HepG2 (cell line): ENCODE measurements around the gene S100A6.

Source experiments
- HMGA1 ChIP-seq: sonication (generic); formaldehyde crosslinking; conservative IDR thresholded peaks from 2 replicates; pipeline ENCODE4 v1.4.0; 2020; ENCODE audit warnings: missing genetic modification reagents
- KDM1A ChIP-seq: IDR thresholded peaks from 2 replicates; pipeline ENCODE4 v1.6.1; 2016; ENCODE audit warnings: missing compliant biosample characterization
- RFX5 ChIP-seq: IDR thresholded peaks from 2 replicates; pipeline ENCODE4 v1.6.1; 2011; ENCODE audit warnings: low read depth, low read length, improper control_type of control experiment
- SRSF9 ChIP-seq: fragments of 200-400 bp; formaldehyde crosslinking; IDR thresholded peaks from 2 replicates; pipeline ENCODE4 v1.6.1; 2018; ENCODE audit warnings: borderline replicate concordance, mild to moderate bottlenecking, low read depth, low read length; ENCODE audit not compliant: insufficient read depth, poor library complexity, severe bottlenecking
- ZBTB42 ChIP-seq: sonication (generic); formaldehyde crosslinking; IDR thresholded peaks from 2 replicates; pipeline ENCODE4 v1.5.0; 2020; ENCODE audit warnings: mild to moderate bottlenecking, missing genetic modification reagents
- ZBTB8A ChIP-seq: sonication (generic); formaldehyde crosslinking; IDR thresholded peaks from 2 replicates; pipeline ENCODE4 v1.4.0; 2020; ENCODE audit warnings: mild to moderate bottlenecking, low read depth, missing genetic modification reagents, borderline replicate concordance
- ZMYM2 ChIP-seq: sonication (generic); formaldehyde crosslinking; IDR thresholded peaks from 2 replicates; pipeline ENCODE4 v1.8.0; 2022; ENCODE audit warnings: mild to moderate bottlenecking, missing genetic modification reagents
- ZNF883 ChIP-seq: sonication (generic); formaldehyde crosslinking; IDR thresholded peaks from 2 replicates; pipeline ENCODE4 v1.5.1; 2020; ENCODE audit warnings: mild to moderate bottlenecking, missing genetic modification reagents; ENCODE audit errors: not compliant biosample characterization
- TF ChIP-seq, protein P1 (sequence below), 2 experiments: sonication (generic) in 1 of 2; formaldehyde crosslinking in 1 of 2; IDR thresholded peaks; 2 replicates each; pipeline versions ENCODE4 v1.5.1 to v1.6.1; 2011 to 2020; ENCODE audit warnings: borderline replicate concordance in 1 of 2, low read depth in 1 of 2, low read length in 1 of 2, mild to moderate bottlenecking in 1 of 2, missing genetic modification reagents in 1 of 2, moderate library complexity in 1 of 2
- TF ChIP-seq, protein P2 (sequence below): sonication (generic); formaldehyde crosslinking; IDR thresholded peaks from 2 replicates; pipeline ENCODE4 v1.5.0; 2020; ENCODE audit warnings: mild to moderate bottlenecking, missing genetic modification reagents, moderate library complexity

DNA sequence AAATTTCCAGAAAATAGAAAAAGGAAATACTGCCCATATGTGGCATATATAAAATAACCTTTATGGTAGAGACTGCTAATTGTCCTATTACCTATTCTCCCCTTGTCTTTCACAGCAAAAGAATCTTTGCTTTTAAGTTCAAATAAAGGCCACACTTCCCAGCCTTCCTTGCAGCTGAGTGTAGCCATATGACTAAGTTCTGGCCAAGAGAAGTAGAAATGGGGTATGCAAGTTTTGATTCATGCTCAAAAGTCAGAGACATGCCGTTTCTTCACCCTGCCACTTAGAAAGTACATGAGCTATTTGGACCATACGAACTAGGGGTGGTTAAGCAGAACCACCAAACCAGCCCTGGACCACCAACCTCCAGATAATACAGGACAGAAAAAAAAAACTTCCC lies 48.2 kb upstream of the S100A6 start:
- TF ChIP-seq ZBTB42 (CRISPR knock-in tag) (no peak), RFX5 (no peak), KDM1A (CRISPR knock-in tag) (no peak), ZMYM2 (CRISPR knock-in tag) (no peak), ZBTB8A (CRISPR knock-in tag) (no peak), SRSF9 (no peak), ZNF883 (no peak), HMGA1 (no peak)
- TF ChIP-seq, protein P1, sequence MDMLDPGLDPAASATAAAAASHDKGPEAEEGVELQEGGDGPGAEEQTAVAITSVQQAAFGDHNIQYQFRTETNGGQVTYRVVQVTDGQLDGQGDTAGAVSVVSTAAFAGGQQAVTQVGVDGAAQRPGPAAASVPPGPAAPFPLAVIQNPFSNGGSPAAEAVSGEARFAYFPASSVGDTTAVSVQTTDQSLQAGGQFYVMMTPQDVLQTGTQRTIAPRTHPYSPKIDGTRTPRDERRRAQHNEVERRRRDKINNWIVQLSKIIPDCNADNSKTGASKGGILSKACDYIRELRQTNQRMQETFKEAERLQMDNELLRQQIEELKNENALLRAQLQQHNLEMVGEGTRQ (IDR thresholded peaks at IDR 0.05; ENCODE audit: low read depth, low read length), result no peak
- TF ChIP-seq, protein P1 (CRISPR knock-in tag; IDR thresholded peaks at IDR 0.05; ENCODE audit: borderline replicate concordance), result no peak
- TF ChIP-seq, protein P2, sequence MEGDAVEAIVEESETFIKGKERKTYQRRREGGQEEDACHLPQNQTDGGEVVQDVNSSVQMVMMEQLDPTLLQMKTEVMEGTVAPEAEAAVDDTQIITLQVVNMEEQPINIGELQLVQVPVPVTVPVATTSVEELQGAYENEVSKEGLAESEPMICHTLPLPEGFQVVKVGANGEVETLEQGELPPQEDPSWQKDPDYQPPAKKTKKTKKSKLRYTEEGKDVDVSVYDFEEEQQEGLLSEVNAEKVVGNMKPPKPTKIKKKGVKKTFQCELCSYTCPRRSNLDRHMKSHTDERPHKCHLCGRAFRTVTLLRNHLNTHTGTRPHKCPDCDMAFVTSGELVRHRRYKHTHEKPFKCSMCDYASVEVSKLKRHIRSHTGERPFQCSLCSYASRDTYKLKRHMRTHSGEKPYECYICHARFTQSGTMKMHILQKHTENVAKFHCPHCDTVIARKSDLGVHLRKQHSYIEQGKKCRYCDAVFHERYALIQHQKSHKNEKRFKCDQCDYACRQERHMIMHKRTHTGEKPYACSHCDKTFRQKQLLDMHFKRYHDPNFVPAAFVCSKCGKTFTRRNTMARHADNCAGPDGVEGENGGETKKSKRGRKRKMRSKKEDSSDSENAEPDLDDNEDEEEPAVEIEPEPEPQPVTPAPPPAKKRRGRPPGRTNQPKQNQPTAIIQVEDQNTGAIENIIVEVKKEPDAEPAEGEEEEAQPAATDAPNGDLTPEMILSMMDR (CRISPR knock-in tag), result no peak
